Pancreas (tissue), 10 donors: ENCODE measurements around the gene NAV2. TPM values are rescaled to one million over a fixed set of nuclear protein-coding genes. Genes with fewer than 3 reads are reported as not detected.

Experiments used
- ATAC-seq, 4 donors: fragments of 200-7000 bp; cut with Tn5 transposase; one replicate each; pipeline versions ENCODE4 v1.8.0 to v1.9.1; 2020; ENCODE audit warnings: mild to moderate bottlenecking in 4 of 4, moderate library complexity in 4 of 4
- DNase-seq, 6 donors: peaks; one replicate each; pipeline ENCODE4 v3.0.0-alpha.2; 2020
- FAIRE-seq: peaks from 2 replicates; lab custom pipeline; 2012; peaks lifted over from hg19 to GRCh38; lab: Jason Lieb, UNC
- H3K27ac ChIP-seq, 4 donors: fragments of 200-600 bp; sonication (generic); 1 replicate in 3 of 4; 2 replicates in 1 of 4; pipeline versions ENCODE4 v1.5.0 to v1.8.0; 2020
- H3K27me3 ChIP-seq, 4 donors: fragments of 200-600 bp; one replicate each; pipeline ENCODE4 v1.8.0; 2021
- H3K36me3 ChIP-seq, 3 donors: fragments of 200-600 bp; sonication (generic) in 1 of 3; one replicate each; pipeline versions ENCODE4 v1.5.0 to v1.8.0; 2020 to 2021
- H3K4me1 ChIP-seq, 3 donors: fragments of 200-600 bp; one replicate each; pipeline ENCODE4 v1.8.0; 2021
- H3K4me3 ChIP-seq, 4 donors: fragments of 200-600 bp; sonication (generic) in 2 of 4; one replicate each; pipeline versions ENCODE4 v1.5.0 to v1.8.0; 2020 to 2021
- H3K9me3 ChIP-seq, 4 donors: fragments of 200-600 bp; one replicate each; pipeline ENCODE4 v1.8.0; 2021
- WGBS, 2 donors: extraction: QIAGEN DNeasy Blood & Tissue Kit; methylation state at CpG; one replicate each; pipeline ENCODE4 v1.1.7; 2013; 5-methylcytosine and 5-hydroxymethylcytosine counted together
- intact Hi-C, 3 donors: fragments of 100-400 bp; cut with DNase I; formaldehyde crosslinking; loops; one replicate each; pipeline versions ENCODE4 v1.11.1 to v1.14.2; 2022
- polyA plus RNA-seq, 2 donors: library from polyadenylated mRNA; stranded (reverse); fragments of 200-250 nt; gene quantifications; one replicate each; pipeline ENCODE4 v1.2.3, GENCODE V29; 2013
- total RNA-seq, 6 donors: library from RNA; stranded (reverse); fragmentation: NEBNext Ultra II Directional in 4 of 6; extraction: Animal tissue kit (Norgen Biotek cat#: 25700) in 4 of 6; gene quantifications; one replicate each; pipeline versions ENCODE4 v1.2.1 to v1.2.4, GENCODE V29; 2021 to 2023
- TF ChIP-seq, protein P1 (sequence below), 4 donors: fragments of 200-600 bp; sonication (generic) in 3 of 4; IDR thresholded peaks; one replicate each; pipeline versions ENCODE4 v1.5.0 to v1.8.0; 2021; ENCODE audit warnings: antibody characterized with exemption in 4 of 4
- donor health status: healthy with polysubstance abuse.
- donor health status: DM: no; HTN: no; CAD: no; lungs with moderate emphysema.
- donor health status: DM: no; HTN: no; CAD: no.
- donor health status: control.
- donor health status: control.
- donor health status: Bipolar disorder and iron deficiency.
- donor health status: DM: yes; HTN: yes; CAD: no.
- donor health status: DM: no; HTN: no; CAD: no.
- donor health status: DM: no; HTN: no; CAD: no.
- donor health status: DM: yes; HTN: yes; CAD: no.

NAV2 gene
- total and polyA plus RNA-seq, 8 donors: 5.8 to 26.9 (median 16.3) TPM

DNA sequence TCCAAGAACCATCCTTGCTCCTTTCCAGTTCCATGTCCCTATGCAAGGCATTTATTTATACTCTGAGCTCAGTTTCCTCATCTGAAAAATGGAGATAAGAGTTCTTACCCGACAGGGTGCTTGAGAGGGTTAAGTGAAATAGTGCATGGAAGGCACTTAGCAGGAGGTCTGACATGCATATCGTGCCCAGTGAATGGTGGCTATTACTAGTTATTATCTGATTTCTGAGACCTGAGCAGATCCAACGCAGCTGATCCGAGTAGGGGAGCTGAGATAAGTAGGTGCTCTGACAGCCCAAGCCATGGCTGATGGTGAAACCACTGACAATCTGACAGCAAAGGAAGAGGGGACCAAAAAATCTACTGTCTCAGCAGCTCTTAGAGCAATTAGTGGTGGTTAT is 24.9 kb downstream of the NAV2 start:
- H3K27me3 ChIP-seq: no peaks in the 10 kb centered on the region
- H3K4me3 ChIP-seq: no peak overlapping the region
- no peak overlapping the region for H3K27ac ChIP-seq
- TF ChIP-seq, protein P1, sequence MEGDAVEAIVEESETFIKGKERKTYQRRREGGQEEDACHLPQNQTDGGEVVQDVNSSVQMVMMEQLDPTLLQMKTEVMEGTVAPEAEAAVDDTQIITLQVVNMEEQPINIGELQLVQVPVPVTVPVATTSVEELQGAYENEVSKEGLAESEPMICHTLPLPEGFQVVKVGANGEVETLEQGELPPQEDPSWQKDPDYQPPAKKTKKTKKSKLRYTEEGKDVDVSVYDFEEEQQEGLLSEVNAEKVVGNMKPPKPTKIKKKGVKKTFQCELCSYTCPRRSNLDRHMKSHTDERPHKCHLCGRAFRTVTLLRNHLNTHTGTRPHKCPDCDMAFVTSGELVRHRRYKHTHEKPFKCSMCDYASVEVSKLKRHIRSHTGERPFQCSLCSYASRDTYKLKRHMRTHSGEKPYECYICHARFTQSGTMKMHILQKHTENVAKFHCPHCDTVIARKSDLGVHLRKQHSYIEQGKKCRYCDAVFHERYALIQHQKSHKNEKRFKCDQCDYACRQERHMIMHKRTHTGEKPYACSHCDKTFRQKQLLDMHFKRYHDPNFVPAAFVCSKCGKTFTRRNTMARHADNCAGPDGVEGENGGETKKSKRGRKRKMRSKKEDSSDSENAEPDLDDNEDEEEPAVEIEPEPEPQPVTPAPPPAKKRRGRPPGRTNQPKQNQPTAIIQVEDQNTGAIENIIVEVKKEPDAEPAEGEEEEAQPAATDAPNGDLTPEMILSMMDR (IDR thresholded peaks at IDR 0.05): no peak
- intact Hi-C loops: loop anchor here in 1 of 3 donors (5.0 kb wide), 1 partner anchor 170 kb away; no protein-coding TSS in a partner anchor
- WGBS, 2 donors: 86 to 92% methylated on average over 4 of the region's 4 CpGs
- peaks cover 0 to 6% (median 0%) of the 10 kb centered on the region in 3 donors for H3K4me1 ChIP-seq
- DNase-seq: no peak
- no peaks in the 10 kb centered on the region for H3K36me3 ChIP-seq
- no peak for ATAC-seq
- no peak for FAIRE-seq
- no peaks in the 10 kb centered on the region for H3K9me3 ChIP-seq

DNA sequence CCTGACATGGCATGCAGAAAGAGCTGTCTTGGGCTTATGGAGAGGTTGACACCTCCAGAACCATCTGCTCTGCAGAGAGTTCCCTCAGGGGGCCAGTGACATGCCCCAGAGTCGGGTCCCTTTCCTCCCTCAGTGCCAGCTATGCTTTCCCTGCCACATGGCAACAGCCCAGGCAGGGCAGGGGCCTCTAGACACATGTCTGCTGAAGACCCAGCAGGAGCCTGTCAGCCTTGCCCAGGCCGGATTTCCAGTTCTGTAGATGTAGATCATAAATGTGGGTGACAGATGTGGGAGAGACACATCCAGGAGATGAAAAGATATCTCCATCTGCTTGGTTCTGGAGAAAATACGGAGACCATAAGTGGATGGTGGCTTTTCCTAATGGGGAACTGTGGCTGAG is 25.5 kb downstream of the NAV2 start:
- Histone ChIP-seq H3K4me1 (peaks cover 0 to under 1% (median 0%) of the 10 kb centered on the region in 3 donors), H3K27ac (no peak overlapping the region), H3K27me3 (no peaks in the 10 kb centered on the region), H3K4me3 (no peak overlapping the region), H3K9me3 (no peaks in the 10 kb centered on the region), H3K36me3 (no peaks in the 10 kb centered on the region)
- ATAC-seq: no peak
- no peak for FAIRE-seq
- TF ChIP-seq, protein P1 (IDR thresholded peaks at IDR 0.05): no peak
- 61% methylated on average over 3 of the region's 3 CpGs for WGBS, 2 donors
- DNase-seq: no peak
- intact Hi-C loops: loop anchor here in 1 of 3 donors (5.0 kb wide), 1 partner anchor 171 kb away; no protein-coding TSS in a partner anchor

GRCh38 chr11:19739872-19740271 is 27.2 kb downstream of the NAV2 start:
- TF ChIP-seq, protein P1 (IDR thresholded peaks at IDR 0.05): no peak
- H3K36me3 ChIP-seq: no peaks in the 10 kb centered on the region
- H3K27ac ChIP-seq: no peak overlapping the region
- H3K4me1 ChIP-seq: no peaks in the 10 kb centered on the region
- peak in 1 of 4 donors; percentile 29 for ATAC-seq
- H3K9me3 ChIP-seq: no peaks in the 10 kb centered on the region
- DNase-seq: no peak
- H3K4me3 ChIP-seq: no peak overlapping the region
- FAIRE-seq: no peak
- intact Hi-C loops: loop anchor here (5.0 to 10.0 kb wide), 4 partner anchors 165 to 395 kb away; no protein-coding TSS in a partner anchor
- H3K27me3 ChIP-seq: no peaks in the 10 kb centered on the region
- 84 to 91% methylated on average over 4 of the region's 4 CpGs for WGBS, 2 donors

- Histone ChIP-seq H3K27me3 (no peaks in the 10 kb centered on the region), H3K4me1 (no peaks in the 10 kb centered on the region), H3K4me3 (no peak overlapping the region), H3K9me3 (no peaks in the 10 kb centered on the region), H3K27ac (no peak overlapping the region), H3K36me3 (no peaks in the 10 kb centered on the region)
- ATAC-seq (no peak), DNase-seq (no peak), FAIRE-seq (no peak)
- intact Hi-C loops: loop anchor here (5.0 to 10.0 kb wide), 4 partner anchors 164 to 394 kb away; no protein-coding TSS in a partner anchor
- TF ChIP-seq, protein P1 (IDR thresholded peaks at IDR 0.05): no peak
- WGBS, 2 donors: 9 to 15% methylated on average over 1 of the region's 1 CpG
These were observed 27.9 kb downstream of the NAV2 start for GRCh38 chr11:19740586-19740985.

DNA sequence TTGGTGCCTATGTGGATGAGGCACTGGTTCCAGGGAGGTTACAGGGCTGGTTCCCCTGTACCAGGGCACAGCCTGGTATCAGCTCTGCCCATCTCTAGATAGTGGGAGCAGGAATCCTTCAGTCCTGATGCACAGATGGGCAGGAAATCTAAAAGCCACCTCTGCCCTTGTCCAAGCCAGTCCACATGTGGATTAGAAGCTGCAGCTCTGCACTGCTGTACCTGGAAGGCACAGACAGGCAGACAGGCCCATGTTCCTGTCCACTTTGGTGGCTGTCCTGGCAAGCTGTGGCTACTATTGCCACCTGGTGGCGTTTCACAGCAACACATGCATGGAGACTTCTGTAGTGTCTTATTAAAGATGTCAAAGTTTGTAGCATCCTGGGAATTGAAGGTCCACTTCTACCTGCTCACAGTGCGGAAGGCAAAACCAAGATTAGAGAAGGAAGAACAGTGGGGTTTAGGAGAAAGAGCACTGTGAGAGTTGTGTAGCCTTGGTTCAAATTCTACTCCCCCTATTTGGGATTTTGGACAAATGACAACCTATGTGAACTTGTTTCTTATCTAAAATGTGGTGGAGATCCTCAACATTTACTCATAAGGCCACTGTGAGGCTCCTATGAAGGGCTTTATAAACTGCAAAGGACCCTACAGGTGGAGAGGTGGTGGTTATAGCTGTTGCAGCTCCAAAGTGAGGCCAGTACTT is 30.1 kb downstream of the NAV2 start:
- no peaks in the 10 kb centered on the region for H3K4me1 ChIP-seq
- ATAC-seq (peak; percentile 92 to 99 (median 98)), DNase-seq (peak; percentile 61 to 87 (median 82)), FAIRE-seq (no peak)
- no peak overlapping the region for H3K4me3 ChIP-seq
- WGBS, 2 donors: 26 to 28% methylated on average over 2 of the region's 2 CpGs
- no peaks in the 10 kb centered on the region for H3K9me3 ChIP-seq
- intact Hi-C loops: loop anchor here (5.0 to 10.0 kb wide), 4 partner anchors 162 to 392 kb away; no protein-coding TSS in a partner anchor
- H3K27me3 ChIP-seq: no peaks in the 10 kb centered on the region
- TF ChIP-seq, protein P1 (IDR thresholded peaks at IDR 0.05): peak; percentile 79 to 88 (median 84)
- no peak overlapping the region for H3K27ac ChIP-seq
- no peaks in the 10 kb centered on the region for H3K36me3 ChIP-seq
